ENCODE measurements around the gene SPPL2B.

- TF ChIP-seq SIN3A (IDR thresholded peaks at IDR 0.05; ENCODE audit: borderline replicate concordance, insufficient read depth, low read length): no peak
- TF ChIP-seq FOXP2 (optimal IDR thresholded peaks at IDR 0.05; ENCODE audit: borderline replicate concordance, extremely low read depth, extremely low read length, insufficient read depth): no peak
Measured at GRCh38 chr19:2323707-2324106, 4.8 kb upstream of the SPPL2B start.

All from PFSK-1 (cell line).